HepG2 (cell line): ENCODE measurements around the gene CYB5B. TPM values are rescaled to one million over a fixed set of nuclear protein-coding genes. Genes with fewer than 3 reads are reported as not detected.
A peak's percentile ranks its signal among the peaks of the same experiment; 100 is the strongest.

Source experiments
- GZF1 ChIP-seq: sonication (generic); formaldehyde crosslinking; IDR thresholded peaks from 2 replicates; pipeline ENCODE4 v1.5.1; 2020; ENCODE audit warnings: mild to moderate bottlenecking, missing genetic modification reagents
- MAZ ChIP-seq, 2 experiments: sonication (generic) in 1 of 2; formaldehyde crosslinking in 1 of 2; IDR thresholded peaks; 2 replicates each; pipeline versions ENCODE4 v1.5.0 to v1.6.1; 2012 to 2020; ENCODE audit warnings: low read depth in 2 of 2, mild to moderate bottlenecking in 2 of 2, borderline replicate concordance in 1 of 2, improper control_type of control experiment in 1 of 2, low read length in 1 of 2, missing genetic modification reagents in 1 of 2, moderate library complexity in 1 of 2
- NCOR1 ChIP-seq: fragments of 200-600 bp; sonication (generic); IDR thresholded peaks from 2 replicates; pipeline ENCODE4 v1.7.0; 2017; ENCODE audit warnings: antibody characterized with exemption, low read length, borderline replicate concordance
- NR2C2 ChIP-seq: sonication (generic); formaldehyde crosslinking; IDR thresholded peaks from 2 replicates; pipeline ENCODE4 v1.4.0; 2020; ENCODE audit warnings: missing genetic modification reagents, mild to moderate bottlenecking, moderate library complexity, borderline replicate concordance
- TARDBP ChIP-seq: sonication (generic); formaldehyde crosslinking; IDR thresholded peaks from 2 replicates; pipeline ENCODE4 v1.8.0; 2022; ENCODE audit warnings: mild to moderate bottlenecking, missing genetic modification reagents
- ZNF10 ChIP-seq: sonication (generic); formaldehyde crosslinking; IDR thresholded peaks from 2 replicates; pipeline ENCODE4 v1.4.0; 2020; ENCODE audit warnings: mild to moderate bottlenecking, low read depth, missing genetic modification reagents, borderline replicate concordance
- ZNF180 ChIP-seq: sonication (generic); formaldehyde crosslinking; IDR thresholded peaks from 2 replicates; pipeline ENCODE4 v1.4.0; 2020; ENCODE audit warnings: low read depth, missing genetic modification reagents, borderline replicate concordance
- polyA plus RNA-seq, 8 experiments: library from polyadenylated mRNA; depleted of rRNA in 3 of 8; stranded (reverse) in 7 of 8; unstranded in 1 of 8; fragments of >200 nt; fragmentation: Illumina TruSeq in 4 of 8; extraction: Trizol in 4 of 8; gene quantifications; 2 replicates each; pipeline versions ENCODE4 v1.2.1 to v1.2.3, GENCODE V29; 2011 to 2016; ENCODE audit warnings: low read depth in 4 of 8, missing spikeins in 1 of 8, mixed read lengths in 1 of 8; ENCODE audit not compliant: insufficient read depth in 1 of 8
- total RNA-seq, 5 experiments: library from RNA; depleted of rRNA; stranded (reverse); fragments of >200 nt; fragmentation: Illumina TruSeq; extraction: Trizol; gene quantifications; 2 replicates each; pipeline ENCODE4 v1.2.3, GENCODE V29; 2016; ENCODE audit warnings: low read depth in 1 of 5
- TF ChIP-seq, protein P1 (sequence below): sonication (generic); formaldehyde crosslinking; IDR thresholded peaks from 2 replicates; pipeline ENCODE4 v1.5.0; 2020; ENCODE audit warnings: missing genetic modification reagents, mild to moderate bottlenecking, borderline replicate concordance
- TF ChIP-seq, protein P2 (sequence below): sonication (generic); formaldehyde crosslinking; IDR thresholded peaks from 2 replicates; pipeline ENCODE4 v1.4.0; 2020; ENCODE audit warnings: missing genetic modification reagents
- TF ChIP-seq, protein P3 (sequence below): sonication (generic); formaldehyde crosslinking; IDR thresholded peaks from 2 replicates; pipeline ENCODE4 v1.4.0; 2020; ENCODE audit warnings: missing genetic modification reagents
- TF ChIP-seq, protein P4 (sequence below): sonication (generic); formaldehyde crosslinking; IDR thresholded peaks from 2 replicates; pipeline ENCODE4 v1.8.1; 2023; ENCODE audit warnings: missing genetic modification reagents, mild to moderate bottlenecking, borderline replicate concordance
- TF ChIP-seq, protein P5 (sequence below): sonication (generic); formaldehyde crosslinking; IDR thresholded peaks from 2 replicates; pipeline ENCODE4 v1.5.0; 2020; ENCODE audit warnings: mild to moderate bottlenecking, missing genetic modification reagents, borderline replicate concordance

The CYB5B gene
- total and polyA plus RNA-seq, 2 of the 13 experiments (the other 11 are each of a cell fraction or from before 2014, with no cell fraction given) = 234 to 432 TPM

DNA sequence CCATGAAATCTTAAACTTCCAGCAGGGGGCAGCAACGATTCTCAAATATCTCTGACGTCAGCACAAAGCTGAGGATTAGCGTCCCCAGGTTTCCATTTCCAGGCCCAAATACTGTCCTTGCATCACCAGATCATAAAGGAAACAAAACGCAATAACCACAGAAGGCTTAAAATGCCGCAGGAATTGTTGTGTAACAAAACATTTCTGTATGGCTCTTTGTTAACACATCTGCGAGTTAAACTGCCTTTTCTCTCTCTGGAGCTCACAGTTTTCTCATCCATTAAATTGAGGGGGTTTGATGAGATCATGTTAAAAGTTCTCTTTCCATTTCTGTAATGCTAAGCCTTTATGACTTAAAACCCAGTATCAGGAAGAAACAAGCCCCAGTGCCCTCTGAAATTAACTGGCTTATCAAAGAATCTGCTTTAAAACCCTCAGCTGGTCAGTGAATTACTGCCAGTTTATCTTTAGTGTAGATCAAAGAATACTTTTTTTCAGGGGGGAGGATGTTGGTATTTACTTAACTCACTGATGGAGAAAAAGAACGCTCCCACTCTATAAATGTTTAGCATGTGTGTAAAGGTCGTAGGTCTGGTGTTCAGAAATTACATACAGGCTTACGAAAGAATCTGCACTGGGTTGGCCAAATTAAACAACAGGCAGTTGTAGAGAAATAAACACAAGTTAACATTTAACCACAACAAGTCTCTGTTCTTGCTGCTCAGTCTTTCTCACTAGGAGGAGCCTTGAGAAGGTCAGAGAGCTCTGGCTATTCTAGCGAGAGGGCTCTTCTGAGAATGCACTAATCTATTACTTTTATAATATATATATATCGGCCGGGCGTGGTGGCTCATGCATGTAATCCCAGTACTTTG is 28.0 kb upstream of the CYB5B start (continued):
- TF ChIP-seq NCOR1 = peak; percentile 95; the same call in 1 of the 2 replicates
- TF ChIP-seq MAZ (IDR thresholded peaks at IDR 0.05; ENCODE audit: borderline replicate concordance, low read depth, low read length) = 0 out of 2 replicates have a peak, but pooled peaks have one; percentile 43
- peak; percentile 78 for TF ChIP-seq MAZ (CRISPR knock-in tag; IDR thresholded peaks at IDR 0.05; ENCODE audit: low read depth)
- TF ChIP-seq, protein P1, sequence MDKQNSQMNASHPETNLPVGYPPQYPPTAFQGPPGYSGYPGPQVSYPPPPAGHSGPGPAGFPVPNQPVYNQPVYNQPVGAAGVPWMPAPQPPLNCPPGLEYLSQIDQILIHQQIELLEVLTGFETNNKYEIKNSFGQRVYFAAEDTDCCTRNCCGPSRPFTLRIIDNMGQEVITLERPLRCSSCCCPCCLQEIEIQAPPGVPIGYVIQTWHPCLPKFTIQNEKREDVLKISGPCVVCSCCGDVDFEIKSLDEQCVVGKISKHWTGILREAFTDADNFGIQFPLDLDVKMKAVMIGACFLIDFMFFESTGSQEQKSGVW (CRISPR knock-in tag) = no peak
- TF ChIP-seq NR2C2 (CRISPR knock-in tag) = peak; percentile 86
- TF ChIP-seq, protein P2, sequence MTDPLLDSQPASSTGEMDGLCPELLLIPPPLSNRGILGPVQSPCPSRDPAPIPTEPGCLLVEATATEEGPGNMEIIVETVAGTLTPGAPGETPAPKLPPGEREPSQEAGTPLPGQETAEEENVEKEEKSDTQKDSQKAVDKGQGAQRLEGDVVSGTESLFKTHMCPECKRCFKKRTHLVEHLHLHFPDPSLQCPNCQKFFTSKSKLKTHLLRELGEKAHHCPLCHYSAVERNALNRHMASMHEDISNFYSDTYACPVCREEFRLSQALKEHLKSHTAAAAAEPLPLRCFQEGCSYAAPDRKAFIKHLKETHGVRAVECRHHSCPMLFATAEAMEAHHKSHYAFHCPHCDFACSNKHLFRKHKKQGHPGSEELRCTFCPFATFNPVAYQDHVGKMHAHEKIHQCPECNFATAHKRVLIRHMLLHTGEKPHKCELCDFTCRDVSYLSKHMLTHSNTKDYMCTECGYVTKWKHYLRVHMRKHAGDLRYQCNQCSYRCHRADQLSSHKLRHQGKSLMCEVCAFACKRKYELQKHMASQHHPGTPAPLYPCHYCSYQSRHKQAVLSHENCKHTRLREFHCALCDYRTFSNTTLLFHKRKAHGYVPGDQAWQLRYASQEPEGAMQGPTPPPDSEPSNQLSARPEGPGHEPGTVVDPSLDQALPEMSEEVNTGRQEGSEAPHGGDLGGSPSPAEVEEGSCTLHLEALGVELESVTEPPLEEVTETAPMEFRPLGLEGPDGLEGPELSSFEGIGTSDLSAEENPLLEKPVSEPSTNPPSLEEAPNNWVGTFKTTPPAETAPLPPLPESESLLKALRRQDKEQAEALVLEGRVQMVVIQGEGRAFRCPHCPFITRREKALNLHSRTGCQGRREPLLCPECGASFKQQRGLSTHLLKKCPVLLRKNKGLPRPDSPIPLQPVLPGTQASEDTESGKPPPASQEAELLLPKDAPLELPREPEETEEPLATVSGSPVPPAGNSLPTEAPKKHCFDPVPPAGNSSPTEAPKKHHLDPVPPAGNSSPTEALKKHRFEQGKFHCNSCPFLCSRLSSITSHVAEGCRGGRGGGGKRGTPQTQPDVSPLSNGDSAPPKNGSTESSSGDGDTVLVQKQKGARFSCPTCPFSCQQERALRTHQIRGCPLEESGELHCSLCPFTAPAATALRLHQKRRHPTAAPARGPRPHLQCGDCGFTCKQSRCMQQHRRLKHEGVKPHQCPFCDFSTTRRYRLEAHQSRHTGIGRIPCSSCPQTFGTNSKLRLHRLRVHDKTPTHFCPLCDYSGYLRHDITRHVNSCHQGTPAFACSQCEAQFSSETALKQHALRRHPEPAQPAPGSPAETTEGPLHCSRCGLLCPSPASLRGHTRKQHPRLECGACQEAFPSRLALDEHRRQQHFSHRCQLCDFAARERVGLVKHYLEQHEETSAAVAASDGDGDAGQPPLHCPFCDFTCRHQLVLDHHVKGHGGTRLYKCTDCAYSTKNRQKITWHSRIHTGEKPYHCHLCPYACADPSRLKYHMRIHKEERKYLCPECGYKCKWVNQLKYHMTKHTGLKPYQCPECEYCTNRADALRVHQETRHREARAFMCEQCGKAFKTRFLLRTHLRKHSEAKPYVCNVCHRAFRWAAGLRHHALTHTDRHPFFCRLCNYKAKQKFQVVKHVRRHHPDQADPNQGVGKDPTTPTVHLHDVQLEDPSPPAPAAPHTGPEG (CRISPR knock-in tag) = no peak
- TF ChIP-seq TARDBP = peak; percentile 59
- TF ChIP-seq, protein P3, sequence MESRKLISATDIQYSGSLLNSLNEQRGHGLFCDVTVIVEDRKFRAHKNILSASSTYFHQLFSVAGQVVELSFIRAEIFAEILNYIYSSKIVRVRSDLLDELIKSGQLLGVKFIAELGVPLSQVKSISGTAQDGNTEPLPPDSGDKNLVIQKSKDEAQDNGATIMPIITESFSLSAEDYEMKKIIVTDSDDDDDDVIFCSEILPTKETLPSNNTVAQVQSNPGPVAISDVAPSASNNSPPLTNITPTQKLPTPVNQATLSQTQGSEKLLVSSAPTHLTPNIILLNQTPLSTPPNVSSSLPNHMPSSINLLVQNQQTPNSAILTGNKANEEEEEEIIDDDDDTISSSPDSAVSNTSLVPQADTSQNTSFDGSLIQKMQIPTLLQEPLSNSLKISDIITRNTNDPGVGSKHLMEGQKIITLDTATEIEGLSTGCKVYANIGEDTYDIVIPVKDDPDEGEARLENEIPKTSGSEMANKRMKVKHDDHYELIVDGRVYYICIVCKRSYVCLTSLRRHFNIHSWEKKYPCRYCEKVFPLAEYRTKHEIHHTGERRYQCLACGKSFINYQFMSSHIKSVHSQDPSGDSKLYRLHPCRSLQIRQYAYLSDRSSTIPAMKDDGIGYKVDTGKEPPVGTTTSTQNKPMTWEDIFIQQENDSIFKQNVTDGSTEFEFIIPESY = peak; percentile 8; the same call in 1 of the 2 replicates
- 0 out of 2 replicates have a peak, but pooled peaks have one; percentile 13 for TF ChIP-seq GZF1 (CRISPR knock-in tag)
- TF ChIP-seq, protein P4, sequence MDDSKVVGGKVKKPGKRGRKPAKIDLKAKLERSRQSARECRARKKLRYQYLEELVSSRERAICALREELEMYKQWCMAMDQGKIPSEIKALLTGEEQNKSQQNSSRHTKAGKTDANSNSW = no peak
- no peak for TF ChIP-seq ZNF10 (CRISPR knock-in tag)
- no peak for TF ChIP-seq ZNF180 (CRISPR knock-in tag)
- TF ChIP-seq, protein P5, sequence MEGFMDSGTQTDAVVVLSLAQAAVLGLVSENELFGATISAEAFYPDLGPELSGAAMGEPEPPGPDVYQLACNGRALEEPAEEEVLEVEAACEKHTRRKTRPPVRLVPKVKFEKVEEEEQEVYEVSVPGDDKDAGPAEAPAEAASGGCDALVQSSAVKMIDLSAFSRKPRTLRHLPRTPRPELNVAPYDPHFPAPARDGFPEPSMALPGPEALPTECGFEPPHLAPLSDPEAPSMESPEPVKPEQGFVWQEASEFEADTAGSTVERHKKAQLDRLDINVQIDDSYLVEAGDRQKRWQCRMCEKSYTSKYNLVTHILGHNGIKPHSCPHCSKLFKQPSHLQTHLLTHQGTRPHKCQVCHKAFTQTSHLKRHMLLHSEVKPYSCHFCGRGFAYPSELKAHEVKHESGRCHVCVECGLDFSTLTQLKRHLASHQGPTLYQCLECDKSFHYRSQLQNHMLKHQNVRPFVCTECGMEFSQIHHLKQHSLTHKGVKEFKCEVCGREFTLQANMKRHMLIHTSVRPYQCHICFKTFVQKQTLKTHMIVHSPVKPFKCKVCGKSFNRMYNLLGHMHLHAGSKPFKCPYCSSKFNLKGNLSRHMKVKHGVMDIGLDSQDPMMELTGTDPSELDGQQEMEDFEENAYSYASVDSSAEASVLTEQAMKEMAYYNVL = peak; percentile 87
